ENCODE results near the gene KSR1.
A peak's percentile ranks its signal among the peaks of the same experiment; 100 is the strongest.

Gene KSR1

GRCh38 chr17:27552276-27552732 lies 96.1 kb downstream of the KSR1 start:
- TF ChIP-seq MAX (IDR thresholded peaks at IDR 0.05) = no peak

GRCh38 chr17:27553019-27553511 lies 96.8 kb downstream of the KSR1 start:
- TF ChIP-seq TEAD4 (IDR thresholded peaks at IDR 0.05) = no peak
- TF ChIP-seq REST (IDR thresholded peaks at IDR 0.05; ENCODE audit: low read depth) = no peak
- peak; percentile 62 for TF ChIP-seq EGR1 (IDR thresholded peaks at IDR 0.05)
- no peak for TF ChIP-seq ZBTB7A (IDR thresholded peaks at IDR 0.05; ENCODE audit: low read depth)
- no peak for TF ChIP-seq TAF1 (IDR thresholded peaks at IDR 0.05; ENCODE audit: low read depth)
- TF ChIP-seq EP300 (IDR thresholded peaks at IDR 0.05; ENCODE audit: borderline replicate concordance) = no peak
- TF ChIP-seq CREB1 (IDR thresholded peaks at IDR 0.05; ENCODE audit: low read depth) = no peak

- TF ChIP-seq CEBPB (IDR thresholded peaks at IDR 0.05) = no peak
- TF ChIP-seq EGR1 (IDR thresholded peaks at IDR 0.05) = no peak
- no peak for TF ChIP-seq RAD21 (IDR thresholded peaks at IDR 0.05; ENCODE audit: low read depth)
- TF ChIP-seq REST (IDR thresholded peaks at IDR 0.05; ENCODE audit: low read depth) = no peak
- no peak for TF ChIP-seq TEAD4 (IDR thresholded peaks at IDR 0.05)
- TF ChIP-seq TCF12 (IDR thresholded peaks at IDR 0.05; ENCODE audit: low read depth) = no peak
- TF ChIP-seq ZBTB7A (IDR thresholded peaks at IDR 0.05; ENCODE audit: low read depth) = no peak
- TF ChIP-seq TAF1 (IDR thresholded peaks at IDR 0.05; ENCODE audit: low read depth) = no peak
- TF ChIP-seq NFIC (IDR thresholded peaks at IDR 0.05) = no peak
- no peak for TF ChIP-seq YY1 (IDR thresholded peaks at IDR 0.05; ENCODE audit: low read depth)
These were observed 97.9 kb downstream of the KSR1 start for GRCh38 chr17:27554152-27554551.

GRCh38 chr17:27554911-27555310 lies 98.7 kb downstream of the KSR1 start:
- TF ChIP-seq REST (IDR thresholded peaks at IDR 0.05; ENCODE audit: low read depth) (no peak), FOXM1 (IDR thresholded peaks at IDR 0.05; ENCODE audit: borderline replicate concordance, low read depth) (no peak), YY1 (IDR thresholded peaks at IDR 0.05; ENCODE audit: low read depth) (no peak), EGR1 (IDR thresholded peaks at IDR 0.05) (no peak), USF1 (IDR thresholded peaks at IDR 0.05) (no peak), CREB1 (IDR thresholded peaks at IDR 0.05; ENCODE audit: low read depth) (no peak), ZBTB7A (IDR thresholded peaks at IDR 0.05; ENCODE audit: low read depth) (no peak), EP300 (IDR thresholded peaks at IDR 0.05; ENCODE audit: borderline replicate concordance) (no peak), MAX (IDR thresholded peaks at IDR 0.05) (no peak)

GRCh38 chr17:27555339-27555738 lies 99.1 kb downstream of the KSR1 start:
- no peak for TF ChIP-seq NFIC (IDR thresholded peaks at IDR 0.05)
- TF ChIP-seq TCF12 (IDR thresholded peaks at IDR 0.05; ENCODE audit: low read depth) = no peak
- TF ChIP-seq EP300 (IDR thresholded peaks at IDR 0.05; ENCODE audit: borderline replicate concordance) = no peak
- TF ChIP-seq TAF1 (IDR thresholded peaks at IDR 0.05; ENCODE audit: low read depth) = no peak
- no peak for TF ChIP-seq USF1 (IDR thresholded peaks at IDR 0.05)
- no peak for TF ChIP-seq EGR1 (IDR thresholded peaks at IDR 0.05)
- no peak for TF ChIP-seq TEAD4 (IDR thresholded peaks at IDR 0.05)
- no peak for TF ChIP-seq MAX (IDR thresholded peaks at IDR 0.05)
- TF ChIP-seq FOXM1 (IDR thresholded peaks at IDR 0.05; ENCODE audit: borderline replicate concordance, low read depth) = no peak
- no peak for TF ChIP-seq CEBPB (IDR thresholded peaks at IDR 0.05)
- TF ChIP-seq YY1 (IDR thresholded peaks at IDR 0.05; ENCODE audit: low read depth) = no peak
- TF ChIP-seq ZBTB7A (IDR thresholded peaks at IDR 0.05; ENCODE audit: low read depth) = no peak
- no peak for TF ChIP-seq CREB1 (IDR thresholded peaks at IDR 0.05; ENCODE audit: low read depth)
